Naive B cell (primary cell): ENCODE results near the gene S100P. TPM values are rescaled to one million over a fixed set of nuclear protein-coding genes. Genes with fewer than 3 reads are reported as not detected.
A peak's percentile ranks its signal among the peaks of the same experiment; 100 is the strongest.

ENCODE experiments used
- ATAC-seq, 2 donors: fragments of 150-1000 bp; cut with Tn5 transposase; 2 replicates each; pipeline ENCODE4 v1.10.0; 2021; ENCODE audit warnings: low read depth in 2 of 2, mild to moderate bottlenecking in 2 of 2, moderate library complexity in 2 of 2
- DNase-seq: peaks from one replicate; pipeline ENCODE4 v3.0.0; 2022
- H3K27ac Mint-ChIP-seq, 6 donors: one replicate each; pipeline ENCODE4 v1.8.0; 2020 to 2022; ENCODE audit warnings: mild to moderate bottlenecking in 6 of 6, mixed read lengths in 6 of 6, moderate library complexity in 5 of 6, inconsistent platforms in 2 of 6
- H3K27me3 Mint-ChIP-seq, 3 donors: one replicate each; pipeline ENCODE4 v1.8.0; 2021 to 2022; ENCODE audit warnings: mixed read lengths in 3 of 3, mild to moderate bottlenecking in 1 of 3
- H3K36me3 Mint-ChIP-seq, 2 donors: one replicate each; pipeline ENCODE4 v1.8.0; 2020 to 2022; ENCODE audit warnings: mixed read lengths in 2 of 2, inconsistent platforms in 1 of 2, mild to moderate bottlenecking in 1 of 2
- H3K4me1 Mint-ChIP-seq, 3 donors: one replicate each; pipeline ENCODE4 v1.8.0; 2020 to 2022; ENCODE audit warnings: mixed read lengths in 3 of 3, inconsistent platforms in 1 of 3, mild to moderate bottlenecking in 1 of 3, moderate library complexity in 1 of 3
- H3K4me3 Mint-ChIP-seq, 8 donors: one replicate each; pipeline ENCODE4 v1.8.0; 2020 to 2022; ENCODE audit warnings: mild to moderate bottlenecking in 8 of 8, mixed read lengths in 8 of 8, moderate library complexity in 8 of 8, inconsistent platforms in 2 of 8
- H3K9me3 Mint-ChIP-seq, 7 donors: one replicate each; pipeline ENCODE4 v1.8.0; 2020 to 2022; ENCODE audit warnings: mixed read lengths in 7 of 7, mild to moderate bottlenecking in 5 of 7, inconsistent platforms in 2 of 7, moderate library complexity in 1 of 7
- polyA plus RNA-seq, 6 donors: library from polyadenylated mRNA; unstranded; fragments of 300-500 nt; fragmentation: Illumina TruSeq; gene quantifications; one replicate each; pipeline ENCODE4 v1.2.3, GENCODE V29; 2021; ENCODE audit warnings: low read depth in 6 of 6

S100P gene
- polyA plus RNA-seq, 6 donors from 2014 or later = 2.5 TPM; not detected in 5

DNA sequence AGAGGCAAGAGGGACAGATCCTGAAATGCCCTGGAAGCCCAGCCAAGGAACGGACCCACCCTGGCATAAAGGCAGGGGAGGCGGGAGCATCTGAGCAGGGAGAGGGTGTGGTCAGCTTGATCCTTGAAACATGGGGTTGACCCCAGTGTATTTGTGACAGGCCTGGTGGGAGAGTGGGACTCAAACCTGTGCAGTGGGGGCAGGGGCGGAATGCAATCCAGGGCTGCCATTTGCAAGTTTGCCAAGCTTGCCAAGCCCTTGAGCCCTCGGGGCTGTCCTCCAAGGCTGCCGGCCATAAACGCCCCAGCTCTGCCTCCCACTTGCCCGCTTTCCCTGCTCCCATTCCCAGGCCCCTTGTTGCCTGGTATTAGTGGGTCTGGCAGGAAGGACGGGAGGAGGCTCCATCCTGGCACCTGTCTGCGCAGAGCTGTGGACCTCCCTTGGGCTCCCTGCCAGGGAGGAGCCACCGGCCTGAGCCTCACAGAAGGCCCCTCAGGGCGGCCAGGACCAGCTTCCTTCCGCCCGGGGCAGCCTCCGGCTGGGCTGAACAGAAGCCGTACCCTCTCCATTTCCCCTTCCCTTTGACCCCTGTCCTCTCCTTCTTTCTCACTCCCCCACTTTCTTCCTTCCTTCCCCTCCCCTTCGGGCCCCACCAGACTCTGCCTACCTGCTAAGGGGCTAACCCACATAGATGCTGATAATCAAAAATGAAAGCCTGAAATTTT, 661 bp downstream of the S100P start:
- no peaks in the 10 kb centered on the region for H3K36me3 Mint-ChIP-seq
- no peak for DNase-seq
- H3K27ac Mint-ChIP-seq = peak overlapping the region in 2 of 6 donors; percentile 18 to 60
- H3K4me1 Mint-ChIP-seq = peaks cover 4 to 13% (median 11%) of the 10 kb centered on the region in 3 donors
- no peak overlapping the region for H3K4me3 Mint-ChIP-seq
- H3K9me3 Mint-ChIP-seq = no peaks in the 10 kb centered on the region
- H3K27me3 Mint-ChIP-seq = peaks cover 0 to 18% (median 8%) of the 10 kb centered on the region in 3 donors
- ATAC-seq = no peak

- Mint-ChIP-seq H3K9me3 (no peaks in the 10 kb centered on the region), H3K4me1 (peaks cover 4 to 11% (median 5%) of the 10 kb centered on the region in 3 donors), H3K27me3 (peaks cover 0 to 3% (median 0%) of the 10 kb centered on the region in 3 donors), H3K4me3 (no peak overlapping the region), H3K36me3 (peaks cover 0 to 4% of the 10 kb centered on the region in 2 donors), H3K27ac (peak overlapping the region in 2 of 6 donors; percentile 7 to 11)
- no peak for DNase-seq
- ATAC-seq = no peak
Measured at GRCh38 chr4:6695660-6696610, 2.3 kb downstream of the S100P start.

GRCh38 chr4:6696611-6697010, 2.9 kb downstream of the S100P start:
- peak overlapping the region in 1 of 6 donors; percentile 11 for H3K27ac Mint-ChIP-seq
- H3K4me3 Mint-ChIP-seq = no peak overlapping the region
- DNase-seq = no peak
- H3K36me3 Mint-ChIP-seq = peaks cover 0 to 4% of the 10 kb centered on the region in 2 donors
- no peaks in the 10 kb centered on the region for H3K9me3 Mint-ChIP-seq
- no peaks in the 10 kb centered on the region for H3K27me3 Mint-ChIP-seq
- H3K4me1 Mint-ChIP-seq = peaks cover 4 to 11% (median 5%) of the 10 kb centered on the region in 3 donors
- no peak for ATAC-seq

DNA sequence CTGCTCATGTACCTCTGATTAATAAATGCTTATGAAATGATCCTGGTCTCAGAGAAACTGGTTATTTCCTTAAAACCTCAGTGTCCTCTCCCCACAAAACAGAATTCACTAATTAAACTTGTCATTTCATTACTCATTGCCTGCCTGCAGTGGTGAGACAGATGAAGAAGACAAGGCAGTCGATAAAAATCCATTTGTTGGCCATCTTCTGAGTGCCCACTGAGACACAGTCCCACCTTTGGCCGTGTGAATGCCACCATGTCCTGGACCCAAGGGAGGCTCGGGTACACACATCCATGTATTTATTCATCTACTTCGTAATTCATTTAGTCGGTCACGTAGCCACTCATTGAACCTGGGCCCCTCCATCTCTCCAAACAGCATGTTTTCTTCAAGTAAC, 3.5 kb downstream of the S100P start:
- ATAC-seq = no peak
- Mint-ChIP-seq H3K36me3 (peaks cover 0 to 4% of the 10 kb centered on the region in 2 donors), H3K4me3 (no peak overlapping the region), H3K4me1 (peaks cover 4 to 11% (median 5%) of the 10 kb centered on the region in 3 donors), H3K27ac (no peak overlapping the region), H3K27me3 (no peaks in the 10 kb centered on the region), H3K9me3 (no peaks in the 10 kb centered on the region)
- DNase-seq = no peak

DNA sequence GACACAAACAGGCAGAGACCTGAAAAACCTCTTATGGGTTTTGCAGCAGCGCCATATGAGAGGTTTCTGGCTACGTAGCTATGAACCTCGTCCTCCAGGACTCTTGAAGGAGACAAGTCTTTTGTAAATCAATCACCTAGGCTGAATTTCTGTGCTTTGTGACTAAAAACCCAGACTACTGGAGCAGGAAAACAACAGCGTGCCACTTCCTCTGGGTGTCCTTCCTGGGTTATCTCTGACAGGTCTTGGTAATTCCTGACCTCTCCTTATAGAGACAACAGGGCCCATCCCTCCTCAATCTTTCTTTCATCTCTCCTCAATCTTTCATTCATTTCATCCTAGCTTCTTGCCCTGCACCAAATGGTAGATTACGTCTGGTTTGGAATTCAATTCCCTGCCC, 5.7 kb downstream of the S100P start:
- Mint-ChIP-seq H3K4me1 (peaks cover 10 to 13% (median 12%) of the 10 kb centered on the region in 3 donors), H3K27me3 (no peaks in the 10 kb centered on the region), H3K36me3 (peaks cover 4 to 11% of the 10 kb centered on the region in 2 donors), H3K9me3 (no peaks in the 10 kb centered on the region), H3K27ac (peak overlapping the region in 3 of 6 donors; percentile 25 to 89 (median 49)), H3K4me3 (no peak overlapping the region)
- DNase-seq (no peak), ATAC-seq (no peak)

DNA sequence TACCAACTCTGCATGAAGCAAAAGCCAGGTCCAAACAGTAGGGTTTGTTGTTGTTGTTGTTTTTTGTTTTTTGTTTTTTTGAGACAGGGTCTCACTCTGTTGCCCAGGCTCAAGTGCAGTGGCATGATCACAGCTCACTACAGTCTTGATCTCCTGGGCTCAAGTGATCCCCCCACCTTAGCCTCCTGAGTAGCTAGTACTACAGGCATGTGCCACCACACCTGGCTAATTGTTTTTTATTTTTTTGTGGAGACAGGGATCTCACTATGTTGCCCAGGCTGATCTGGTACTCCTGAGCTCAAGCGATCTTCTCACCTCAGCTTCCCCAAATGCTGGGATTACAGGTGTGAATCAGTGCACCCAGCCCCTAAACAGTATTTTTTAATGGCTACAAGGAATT, 6.2 kb downstream of the S100P start:
- Mint-ChIP-seq H3K9me3 (no peaks in the 10 kb centered on the region), H3K36me3 (peaks cover 9 to 16% of the 10 kb centered on the region in 2 donors)

GRCh38 chr4:6701371-6701770, 7.7 kb downstream of the S100P start:
- H3K27me3 Mint-ChIP-seq = no peaks in the 10 kb centered on the region
- ATAC-seq (no peak), DNase-seq (no peak)
- peak overlapping the region in 1 of 6 donors; percentile 14 for H3K27ac Mint-ChIP-seq
- no peaks in the 10 kb centered on the region for H3K9me3 Mint-ChIP-seq
- peaks cover 21 to 33% (median 27%) of the 10 kb centered on the region in 3 donors for H3K4me1 Mint-ChIP-seq
- H3K36me3 Mint-ChIP-seq = peaks cover 18 to 25% of the 10 kb centered on the region in 2 donors
- H3K4me3 Mint-ChIP-seq = no peak overlapping the region

More for the DNA sequence above, 6.2 kb downstream of the S100P start:
- ATAC-seq (no peak), DNase-seq (no peak)
- Mint-ChIP-seq H3K27ac (peak overlapping the region in 1 of 6 donors; percentile 5), H3K4me1 (peaks cover 11 to 18% (median 16%) of the 10 kb centered on the region in 3 donors), H3K4me3 (no peak overlapping the region), H3K27me3 (no peaks in the 10 kb centered on the region)

GRCh38 chr4:6702761-6703160, 9.1 kb downstream of the S100P start:
- Mint-ChIP-seq H3K27ac (no peak overlapping the region), H3K36me3 (peaks cover 28 to 39% of the 10 kb centered on the region in 2 donors), H3K4me3 (no peak overlapping the region), H3K4me1 (peaks cover 34 to 47% (median 36%) of the 10 kb centered on the region in 3 donors), H3K9me3 (no peaks in the 10 kb centered on the region), H3K27me3 (no peaks in the 10 kb centered on the region)
- DNase-seq (no peak), ATAC-seq (no peak)

GRCh38 chr4:6703786-6704185, 10.1 kb downstream of the S100P start:
- peaks cover 43 to 52% (median 46%) of the 10 kb centered on the region in 3 donors for H3K4me1 Mint-ChIP-seq
- DNase-seq (no peak), ATAC-seq (no peak)
- no peak overlapping the region for H3K4me3 Mint-ChIP-seq
- H3K9me3 Mint-ChIP-seq = peaks cover 0 to 4% (median 0%) of the 10 kb centered on the region in 7 donors
- peaks cover 33 to 46% of the 10 kb centered on the region in 2 donors for H3K36me3 Mint-ChIP-seq
- no peak overlapping the region for H3K27ac Mint-ChIP-seq
- no peaks in the 10 kb centered on the region for H3K27me3 Mint-ChIP-seq

DNA sequence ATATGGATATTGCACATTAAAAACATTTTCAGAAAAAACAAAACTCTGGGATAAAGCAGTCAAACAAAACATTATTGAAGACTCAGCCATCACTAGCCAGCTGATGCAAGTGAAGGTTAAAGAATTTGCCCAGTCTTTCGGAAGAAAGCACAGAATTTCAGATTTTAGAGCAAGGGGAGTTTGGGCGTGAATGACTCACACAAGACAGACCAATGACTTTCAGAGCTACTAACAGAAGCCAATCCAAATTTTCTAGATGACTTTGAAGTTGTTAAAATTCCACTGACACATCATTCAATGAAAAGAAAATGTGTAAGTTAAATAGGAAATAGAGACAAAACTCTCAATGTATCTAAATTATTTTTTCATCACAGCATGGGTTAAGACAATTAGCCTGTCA, 12.0 kb downstream of the S100P start:
- H3K27ac Mint-ChIP-seq = no peak overlapping the region
- no peak for ATAC-seq
- DNase-seq = no peak
- H3K36me3 Mint-ChIP-seq = peaks cover 36 to 56% of the 10 kb centered on the region in 2 donors
- peaks cover 51 to 68% (median 62%) of the 10 kb centered on the region in 3 donors for H3K4me1 Mint-ChIP-seq
- peak overlapping the region in 1 of 8 donors; percentile 99 for H3K4me3 Mint-ChIP-seq
- H3K9me3 Mint-ChIP-seq = peaks cover 0 to 10% (median 2%) of the 10 kb centered on the region in 7 donors
- no peaks in the 10 kb centered on the region for H3K27me3 Mint-ChIP-seq

- Mint-ChIP-seq H3K27me3 (no peaks in the 10 kb centered on the region), H3K4me1 (peaks cover 57 to 73% (median 66%) of the 10 kb centered on the region in 3 donors), H3K9me3 (peaks cover 0 to 14% (median 6%) of the 10 kb centered on the region in 7 donors), H3K36me3 (peaks cover 36 to 61% of the 10 kb centered on the region in 2 donors), H3K27ac (no peak overlapping the region), H3K4me3 (peak overlapping the region in 4 of 8 donors; percentile 10 to 99 (median 34))
- no peak for ATAC-seq
- DNase-seq = no peak
Measured at GRCh38 chr4:6706173-6706572, 12.5 kb downstream of the S100P start.

DNA sequence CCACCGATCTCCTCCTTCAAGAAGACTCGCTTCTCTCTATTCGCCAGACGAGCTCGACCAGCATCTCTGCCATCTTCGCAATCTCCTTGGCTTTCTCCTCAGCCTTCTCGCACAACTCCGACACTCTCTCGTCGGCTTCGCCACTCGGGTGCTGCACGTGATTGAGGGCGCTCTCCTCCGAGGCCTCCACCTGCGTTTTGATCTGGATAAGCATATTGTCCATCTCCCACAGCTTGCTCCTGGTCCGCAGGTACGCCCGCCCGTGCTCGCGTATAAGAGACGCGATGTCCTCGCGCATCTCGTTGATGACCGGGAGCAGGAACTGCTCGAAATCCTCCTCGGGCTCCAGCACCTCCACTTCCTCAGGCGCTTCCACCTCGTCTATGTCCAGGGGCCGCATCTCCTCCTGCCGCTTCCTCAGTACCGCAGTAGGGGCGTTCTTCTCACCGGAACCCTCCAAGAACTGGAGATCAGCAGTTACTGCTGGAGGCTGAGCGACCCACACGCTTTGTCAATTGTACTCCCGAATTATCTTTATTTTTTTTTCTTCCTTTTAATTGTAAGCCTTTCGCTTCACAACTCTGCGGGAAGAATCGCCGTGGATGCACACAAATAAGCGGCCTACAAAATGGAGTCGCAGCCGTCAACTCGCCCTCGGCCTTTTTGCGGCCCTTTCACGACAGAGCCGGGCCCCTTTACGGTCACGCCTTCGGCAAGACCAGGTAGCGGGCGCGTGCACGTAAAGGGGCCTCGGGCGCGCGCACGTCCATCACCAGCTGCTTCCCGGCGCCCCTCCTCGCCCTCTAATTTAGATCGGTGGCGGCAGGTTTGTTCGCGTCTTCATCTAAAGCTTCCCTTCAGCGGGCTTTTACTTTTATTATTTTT, 15.8 kb downstream of the S100P start, which contains the start of gene MRFAP1L1:
Gene MRFAP1L1 (minus strand): TSS at position 636 of the 885 bp plus-strand sequence. CDS start 236 bp downstream, at position 400.
- ATAC-seq (peak; percentile 77 to 79), DNase-seq (peak; percentile 98)
- Mint-ChIP-seq H3K4me3 (peak within 1 kb of the TSS; percentile 91 to 100 (median 99)), H3K27me3 (peaks cover 0 to 6% (median 0%) of the 10 kb centered on the region in 3 donors), H3K36me3 (peaks cover 35 to 51% of the 10 kb centered on the region in 2 donors), H3K27ac (peak within 1 kb of the TSS; percentile 96 to 100 (median 99)), H3K4me1 (peaks cover 51 to 66% (median 62%) of the 10 kb centered on the region in 3 donors), H3K9me3 (peaks cover 0 to 14% (median 6%) of the 10 kb centered on the region in 7 donors)
